ENCODE measurements around the gene GPR137.

GPR137 gene

DNA sequence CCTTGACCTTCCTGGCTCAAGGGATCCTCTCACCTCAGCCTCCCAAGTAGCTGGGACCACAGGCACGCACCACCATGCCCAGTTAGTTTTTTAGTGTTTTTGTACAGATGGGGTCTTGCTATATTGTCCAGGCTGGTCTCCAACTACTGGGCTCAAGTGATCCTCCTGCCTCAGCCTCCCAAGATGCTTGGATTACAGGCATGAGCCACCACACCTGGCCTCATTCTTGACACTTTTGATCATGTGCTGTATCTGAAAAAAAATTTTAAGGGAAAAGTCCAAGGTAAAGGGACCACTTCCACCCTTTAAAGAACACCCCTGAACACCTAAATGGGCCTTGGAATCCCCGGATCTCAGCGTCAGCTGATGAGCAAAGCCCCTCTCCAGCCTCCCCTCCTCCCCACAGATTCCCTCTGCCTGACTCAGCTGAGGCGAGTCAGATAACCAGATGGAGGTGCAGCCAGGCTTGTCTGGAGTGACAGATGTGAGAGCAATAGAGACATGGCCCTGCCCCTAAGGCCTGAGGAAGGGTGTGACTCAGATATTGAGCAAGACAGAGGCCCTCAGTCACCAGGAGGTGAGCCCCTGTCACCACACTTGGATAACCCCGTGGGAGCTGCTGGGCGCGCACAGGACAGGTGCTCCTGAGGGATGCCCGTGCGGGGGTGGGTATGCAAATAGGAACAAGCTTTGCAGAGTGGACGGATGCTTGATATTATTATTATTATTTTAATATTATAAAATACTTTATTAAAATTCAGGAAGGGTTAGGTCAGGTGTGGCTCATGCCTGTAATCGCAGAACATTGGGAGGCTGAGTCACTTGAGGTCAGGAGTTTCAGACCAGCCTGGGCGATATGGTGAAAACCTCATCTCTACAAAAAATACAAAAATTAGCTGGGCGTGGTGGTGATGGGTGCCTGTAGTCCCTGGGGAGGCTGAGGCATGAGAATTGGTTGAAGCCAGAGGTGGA lies 49.4 kb downstream of the GPR137 start (continued):
- TF ChIP-seq, protein P1, sequence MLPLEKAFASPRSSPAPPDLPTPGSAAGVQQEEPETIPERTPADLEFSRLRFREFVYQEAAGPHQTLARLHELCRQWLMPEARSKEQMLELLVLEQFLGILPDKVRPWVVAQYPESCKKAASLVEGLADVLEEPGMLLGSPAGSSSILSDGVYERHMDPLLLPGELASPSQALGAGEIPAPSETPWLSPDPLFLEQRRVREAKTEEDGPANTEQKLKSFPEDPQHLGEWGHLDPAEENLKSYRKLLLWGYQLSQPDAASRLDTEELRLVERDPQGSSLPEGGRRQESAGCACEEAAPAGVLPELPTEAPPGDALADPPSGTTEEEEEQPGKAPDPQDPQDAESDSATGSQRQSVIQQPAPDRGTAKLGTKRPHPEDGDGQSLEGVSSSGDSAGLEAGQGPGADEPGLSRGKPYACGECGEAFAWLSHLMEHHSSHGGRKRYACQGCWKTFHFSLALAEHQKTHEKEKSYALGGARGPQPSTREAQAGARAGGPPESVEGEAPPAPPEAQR (tag by site-specific recombination; IDR thresholded peaks at IDR 0.05): no peak
- no peak for TF ChIP-seq ZNF416 (tag by site-specific recombination; IDR thresholded peaks at IDR 0.05)

GRCh38 chr11:64337538-64338249 lies 52.0 kb downstream of the GPR137 start:
- Histone ChIP-seq H3K9me3 (ENCODE audit: control insufficient read depth, insufficient read depth, low read depth, low read length) (no peaks in the 10 kb centered on the region), H3K36me3 (ENCODE audit: control insufficient read depth in 2 of 2, insufficient read depth in 1 of 2, low read length in 2 of 2) (no peaks in the 10 kb centered on the region), H3K27ac (ENCODE audit: extremely low read depth, low read depth, low read length) (no peak overlapping the region), H3K4me1 (ENCODE audit: control insufficient read depth, insufficient read depth, low read length) (no peaks in the 10 kb centered on the region), H3K4me3 (ENCODE audit: low read depth, low read length) (no peak overlapping the region)
- ChIA-PET POLR2A (no interaction called here), CTCF (interaction anchor here (0.9 to 9.6 kb wide), 3 partner anchors 18 to 33 kb away, joined by 3 to 81 read pairs (median 7); partner anchors contain the start of genes PRDX5 and RPS6KA4)
- no peak for TF ChIP-seq ZNF112 (tag by site-specific recombination; IDR thresholded peaks at IDR 0.05)
- TF ChIP-seq SP3 (tag by site-specific recombination; IDR thresholded peaks at IDR 0.05): no peak
- TF ChIP-seq ATF2 (tag by site-specific recombination; IDR thresholded peaks at IDR 0.05; ENCODE audit: low read depth): peak; percentile 70; the same call in 1 of the 2 replicates
- no peak for TF ChIP-seq ZNF146 (tag by site-specific recombination; IDR thresholded peaks at IDR 0.05)
- TF ChIP-seq ZNF341 (tag by site-specific recombination; IDR thresholded peaks at IDR 0.05; ENCODE audit: low read depth): no peak
- TF ChIP-seq TCF7L2 (IDR thresholded peaks at IDR 0.05; ENCODE audit: borderline replicate concordance, low read depth, low read length): no peak
- no peak for TF ChIP-seq KLF10 (tag by site-specific recombination; IDR thresholded peaks at IDR 0.05)
- no peak for TF ChIP-seq ZNF677 (tag by site-specific recombination; IDR thresholded peaks at IDR 0.05)
- TF ChIP-seq ZNF658 (tag by site-specific recombination; IDR thresholded peaks at IDR 0.05): no peak
- no peak for TF ChIP-seq ZNF792 (tag by site-specific recombination; IDR thresholded peaks at IDR 0.05)
- peak; percentile 87; the same call in 1 of the 2 replicates for TF ChIP-seq ZNF768 (tag by site-specific recombination; IDR thresholded peaks at IDR 0.05)
- TF ChIP-seq ZNF555 (tag by site-specific recombination; conservative IDR thresholded peaks at IDR 0.05): no peak

DNA sequence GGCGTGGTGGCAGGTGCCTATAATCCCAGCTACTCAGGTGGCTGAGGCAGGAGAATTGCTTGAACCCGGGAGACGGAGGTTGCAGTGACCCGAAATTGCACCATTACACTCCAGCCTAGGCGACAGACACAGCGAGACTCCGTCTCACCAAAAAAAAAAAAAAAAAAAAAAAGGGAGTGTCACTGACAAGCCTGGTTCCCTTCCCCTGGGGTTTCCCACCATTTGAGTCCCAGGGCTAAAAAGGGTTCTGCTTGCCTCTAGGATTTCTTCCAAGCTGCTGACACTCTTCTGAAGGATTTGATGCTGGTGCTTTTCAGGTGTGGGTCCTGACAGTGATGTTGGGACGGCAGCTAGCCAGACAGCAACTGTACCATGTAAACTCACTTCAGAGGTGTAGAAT lies 53.1 kb downstream of the GPR137 start:
- Histone ChIP-seq H3K36me3 (ENCODE audit: control insufficient read depth in 2 of 2, insufficient read depth in 1 of 2, low read length in 2 of 2) (no peaks in the 10 kb centered on the region), H3K4me3 (ENCODE audit: low read depth, low read length) (no peak overlapping the region), H3K4me1 (ENCODE audit: control insufficient read depth, insufficient read depth, low read length) (no peaks in the 10 kb centered on the region), H3K27ac (ENCODE audit: extremely low read depth, low read depth, low read length) (no peak overlapping the region), H3K9me3 (ENCODE audit: control insufficient read depth, insufficient read depth, low read depth, low read length) (no peaks in the 10 kb centered on the region)
- ChIA-PET CTCF (interaction anchor here (0.6 to 9.6 kb wide), 4 partner anchors 17 to 423 kb away, joined by 3 to 81 read pairs (median 5); partner anchors contain the start of gene RPS6KA4), POLR2A (no interaction called here)
- TF ChIP-seq ZNF660 (tag by site-specific recombination; IDR thresholded peaks at IDR 0.05) (no peak), ZNF16 (tag by site-specific recombination; IDR thresholded peaks at IDR 0.05; ENCODE audit: low read depth) (no peak), ZNF654 (tag by site-specific recombination; IDR thresholded peaks at IDR 0.05; ENCODE audit: low read depth) (no peak), ZNF664 (tag by site-specific recombination; IDR thresholded peaks at IDR 0.05) (no peak), ZNF621 (tag by site-specific recombination; IDR thresholded peaks at IDR 0.05) (no peak), REST (tag by site-specific recombination; IDR thresholded peaks at IDR 0.05) (no peak), ZNF501 (tag by site-specific recombination; IDR thresholded peaks at IDR 0.05) (no peak), ZNF521 (tag by site-specific recombination; IDR thresholded peaks at IDR 0.05) (no peak), ZNF626 (tag by site-specific recombination; IDR thresholded peaks at IDR 0.05) (no peak), ZNF48 (tag by site-specific recombination; IDR thresholded peaks at IDR 0.05) (no peak), ZNF777 (tag by site-specific recombination; IDR thresholded peaks at IDR 0.05; ENCODE audit: borderline replicate concordance) (no peak)
